ENCODE measurements around the gene JAKMIP2.
"Not testable (repeated sequence)": the region's sequence is repeated elsewhere in the genome, so short reads cannot be mapped to it uniquely, and the experiment has no call there.

Gene JAKMIP2

GRCh38 chr5:147731431-147732290, 50.9 kb downstream of the JAKMIP2 start:
- H4K20me1 ChIP-seq (ENCODE audit: control insufficient read depth, insufficient read depth, low read depth, low read length): no peaks in the 10 kb centered on the region
- H3K4me2 ChIP-seq (ENCODE audit: low read length): no peak overlapping the region
- H3K4me3 ChIP-seq (ENCODE audit: low read length): no peak overlapping the region
- no peaks in the 10 kb centered on the region for H3K9me2 ChIP-seq (replicated peaks; ENCODE audit: control insufficient read depth, low read length)
- no peaks in the 10 kb centered on the region for H3K79me2 ChIP-seq (ENCODE audit: control insufficient read depth, low read length)
- H3K4me1 ChIP-seq (ENCODE audit: control insufficient read depth, low read length): peaks cover 15% of the 10 kb centered on the region
- H3K9me3 ChIP-seq (ENCODE audit: control insufficient read depth, insufficient read depth, low read length): peaks cover 6% of the 10 kb centered on the region; the same call in 1 of the 2 replicates
- H3K27ac ChIP-seq (ENCODE audit: low read depth, low read length): no peak overlapping the region
- peaks cover 2% of the 10 kb centered on the region; the same call in 1 of the 2 replicates for H3K36me3 ChIP-seq (ENCODE audit: control insufficient read depth, low read length)
- TF ChIP-seq CTCF (IDR thresholded peaks at IDR 0.05; ENCODE audit: low read depth, low read length, poor library complexity, severe bottlenecking) (no peak), EZH2phosphoT487 (IDR thresholded peaks at IDR 0.05; ENCODE audit: borderline replicate concordance, low read length) (no peak)
- no peaks in the 10 kb centered on the region for H3K27me3 ChIP-seq (ENCODE audit: control insufficient read depth, low read length)
- no peaks in the 10 kb centered on the region for H3F3A ChIP-seq (ENCODE audit: control insufficient read depth, insufficient read depth)

GRCh38 chr5:147727200-147727599, 55.3 kb downstream of the JAKMIP2 start:
- Histone ChIP-seq H3K36me3 (ENCODE audit: control insufficient read depth, low read length) (no peaks in the 10 kb centered on the region), H3K27ac (ENCODE audit: low read depth, low read length) (no peak overlapping the region), H3K4me1 (ENCODE audit: control insufficient read depth, low read length) (no peaks in the 10 kb centered on the region), H3K27me3 (ENCODE audit: control insufficient read depth, low read length) (no peaks in the 10 kb centered on the region), H3F3A (ENCODE audit: control insufficient read depth, insufficient read depth) (no peaks in the 10 kb centered on the region), H3K79me2 (ENCODE audit: control insufficient read depth, low read length) (no peaks in the 10 kb centered on the region), H3K9me3 (ENCODE audit: control insufficient read depth, insufficient read depth, low read length) (no peaks in the 10 kb centered on the region), H3K4me2 (ENCODE audit: low read length) (no peak overlapping the region), H4K20me1 (ENCODE audit: control insufficient read depth, insufficient read depth, low read depth, low read length) (no peaks in the 10 kb centered on the region), H3K4me3 (ENCODE audit: low read length) (no peak overlapping the region), H3K9me2 (replicated peaks; ENCODE audit: control insufficient read depth, low read length) (no peaks in the 10 kb centered on the region)
- no peak for TF ChIP-seq EZH2phosphoT487 (IDR thresholded peaks at IDR 0.05; ENCODE audit: borderline replicate concordance, low read length)
- no peak for TF ChIP-seq CTCF (IDR thresholded peaks at IDR 0.05; ENCODE audit: low read depth, low read length, poor library complexity, severe bottlenecking)

GRCh38 chr5:147721191-147721960, 61.2 kb downstream of the JAKMIP2 start:
- not testable (repeated sequence) for H3K36me3 ChIP-seq (ENCODE audit: control insufficient read depth, low read length); H3K4me1 ChIP-seq (ENCODE audit: control insufficient read depth, low read length); H3K79me2 ChIP-seq (ENCODE audit: control insufficient read depth, low read length); H3F3A ChIP-seq (ENCODE audit: control insufficient read depth, insufficient read depth); H3K9me2 ChIP-seq (replicated peaks; ENCODE audit: control insufficient read depth, low read length); H3K4me2 ChIP-seq (ENCODE audit: low read length); H3K27me3 ChIP-seq (ENCODE audit: control insufficient read depth, low read length); H3K27ac ChIP-seq (ENCODE audit: low read depth, low read length); H3K9me3 ChIP-seq (ENCODE audit: control insufficient read depth, insufficient read depth, low read length); H4K20me1 ChIP-seq (ENCODE audit: control insufficient read depth, insufficient read depth, low read depth, low read length); H3K4me3 ChIP-seq (ENCODE audit: low read length)

All from DOHH2 (cell line).